ENCODE results near the gene TECTB. TPM values are rescaled to one million over a fixed set of nuclear protein-coding genes. Genes with fewer than 3 reads are reported as not detected.

The TECTB gene
- total RNA-seq, 1 experiment from 2014 or later: 0.27 TPM

DNA sequence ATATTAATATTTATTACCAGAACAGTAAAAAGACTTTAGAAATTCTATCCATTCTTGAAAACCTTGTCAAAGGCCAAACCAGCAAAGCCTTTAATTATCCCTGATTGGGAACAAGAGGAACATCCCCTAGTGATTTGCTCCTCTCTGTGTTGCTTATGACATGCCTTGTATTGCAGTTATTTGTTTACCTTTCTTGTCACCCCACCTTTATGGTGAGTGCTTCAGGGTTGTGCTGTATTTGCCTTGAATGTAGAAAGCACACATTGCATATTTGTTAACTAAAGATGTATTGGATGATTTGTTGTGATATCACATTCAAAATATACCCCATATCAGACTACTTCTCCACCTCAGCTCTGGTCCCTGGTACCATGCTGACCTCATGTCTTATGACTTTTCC is 23.5 kb upstream of the TECTB start:
- no peak overlapping the region for H3K4me3 ChIP-seq (ENCODE audit: low read depth, low read length)
- no peak overlapping the region for H3K4me3 Mint-ChIP-seq (ENCODE audit: unreplicated experiment)
- POLR2A ChIA-PET: no interaction called here
- H3K4me1 Mint-ChIP-seq (ENCODE audit: low read depth, unreplicated experiment): peaks cover 25% of the 10 kb centered on the region
- intact Hi-C loops (cut with micrococcal nuclease; ENCODE audit: unreplicated experiment): loop anchor here (2.0 kb wide), 1 partner anchor 123 kb away; no protein-coding TSS in a partner anchor
- H3K27me3 ChIP-seq (replicated peaks; ENCODE audit: control insufficient read depth, insufficient read depth, low read length): no peaks in the 10 kb centered on the region
- TF ChIP-seq, protein P1, sequence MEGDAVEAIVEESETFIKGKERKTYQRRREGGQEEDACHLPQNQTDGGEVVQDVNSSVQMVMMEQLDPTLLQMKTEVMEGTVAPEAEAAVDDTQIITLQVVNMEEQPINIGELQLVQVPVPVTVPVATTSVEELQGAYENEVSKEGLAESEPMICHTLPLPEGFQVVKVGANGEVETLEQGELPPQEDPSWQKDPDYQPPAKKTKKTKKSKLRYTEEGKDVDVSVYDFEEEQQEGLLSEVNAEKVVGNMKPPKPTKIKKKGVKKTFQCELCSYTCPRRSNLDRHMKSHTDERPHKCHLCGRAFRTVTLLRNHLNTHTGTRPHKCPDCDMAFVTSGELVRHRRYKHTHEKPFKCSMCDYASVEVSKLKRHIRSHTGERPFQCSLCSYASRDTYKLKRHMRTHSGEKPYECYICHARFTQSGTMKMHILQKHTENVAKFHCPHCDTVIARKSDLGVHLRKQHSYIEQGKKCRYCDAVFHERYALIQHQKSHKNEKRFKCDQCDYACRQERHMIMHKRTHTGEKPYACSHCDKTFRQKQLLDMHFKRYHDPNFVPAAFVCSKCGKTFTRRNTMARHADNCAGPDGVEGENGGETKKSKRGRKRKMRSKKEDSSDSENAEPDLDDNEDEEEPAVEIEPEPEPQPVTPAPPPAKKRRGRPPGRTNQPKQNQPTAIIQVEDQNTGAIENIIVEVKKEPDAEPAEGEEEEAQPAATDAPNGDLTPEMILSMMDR (IDR thresholded peaks at IDR 0.05; ENCODE audit: insufficient read depth in 1 of 2, low read depth in 1 of 2, low read length in 1 of 2, severe bottlenecking in 1 of 2, unreplicated experiment in 1 of 2): no peak
- no peaks in the 10 kb centered on the region; the same call in 1 of the 2 replicates for H3K36me3 ChIP-seq (ENCODE audit: control insufficient read depth, insufficient read depth, low read length)
- DNase-seq: no peak
- CTCF ChIA-PET: no interaction called here
- BruUV-seq (replicated peaks): no TSS peak
- H3K27ac Mint-ChIP-seq (ENCODE audit: unreplicated experiment): no peak overlapping the region
- H3K4me1 ChIP-seq: peaks cover 31% of the 10 kb centered on the region
- H3K36me3 Mint-ChIP-seq (ENCODE audit: insufficient read depth, unreplicated experiment): no peaks in the 10 kb centered on the region
- peaks cover 5% of the 10 kb centered on the region; the same call in 1 of the 2 replicates for H3K9me3 ChIP-seq
- H3K27me3 Mint-ChIP-seq (ENCODE audit: insufficient read depth, unreplicated experiment): no peaks in the 10 kb centered on the region
- H3K9me3 Mint-ChIP-seq (ENCODE audit: unreplicated experiment): peaks cover 10% of the 10 kb centered on the region

DNA sequence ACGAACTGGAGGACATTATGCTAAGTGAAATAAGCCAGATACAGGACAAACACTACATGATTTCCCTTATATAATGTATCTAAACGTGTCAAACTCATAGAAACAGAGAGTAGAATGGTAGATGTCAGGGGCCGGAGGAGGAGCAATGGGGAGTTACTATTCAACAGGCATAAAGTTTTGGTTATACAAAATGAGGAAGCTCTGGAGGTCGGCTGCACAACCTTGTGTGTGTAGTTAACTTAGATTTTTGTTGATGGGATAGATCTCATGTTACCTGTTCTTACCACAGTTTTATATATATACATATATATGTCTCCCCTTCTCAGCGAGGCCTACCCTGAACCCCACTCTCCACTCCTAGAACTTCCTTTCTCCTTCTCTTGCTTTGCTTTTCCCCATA is 22.4 kb upstream of the TECTB start:
- peaks cover 5% of the 10 kb centered on the region; the same call in 1 of the 2 replicates for H3K9me3 ChIP-seq
- no peaks in the 10 kb centered on the region for H3K27me3 ChIP-seq (replicated peaks; ENCODE audit: control insufficient read depth, insufficient read depth, low read length)
- BruUV-seq (replicated peaks): no TSS peak
- POLR2A ChIA-PET: interaction anchor here (1.0 kb wide), 2 partner anchors 15 to 47 kb away, joined by 3 to 5 read pairs; no protein-coding TSS in a partner anchor
- Mint-ChIP-seq H3K4me3 (ENCODE audit: unreplicated experiment) (peak overlapping the region; percentile 2), H3K4me1 (ENCODE audit: low read depth, unreplicated experiment) (peaks cover 25% of the 10 kb centered on the region), H3K27ac (ENCODE audit: unreplicated experiment) (peak overlapping the region; percentile 75), H3K9me3 (ENCODE audit: unreplicated experiment) (peaks cover 10% of the 10 kb centered on the region), H3K27me3 (ENCODE audit: insufficient read depth, unreplicated experiment) (no peaks in the 10 kb centered on the region), H3K36me3 (ENCODE audit: insufficient read depth, unreplicated experiment) (no peaks in the 10 kb centered on the region)
- CTCF ChIA-PET: interaction anchor here (0.7 to 2.1 kb wide), 3 partner anchors 15 to 211 kb away, joined by 3 to 7 read pairs (median 6); no protein-coding TSS in a partner anchor
- H3K36me3 ChIP-seq (ENCODE audit: control insufficient read depth, insufficient read depth, low read length): no peaks in the 10 kb centered on the region; the same call in 1 of the 2 replicates
- H3K4me3 ChIP-seq (ENCODE audit: low read depth, low read length): no peak overlapping the region
- peaks cover 31% of the 10 kb centered on the region for H3K4me1 ChIP-seq
- intact Hi-C loops (cut with micrococcal nuclease; ENCODE audit: unreplicated experiment): loop anchor here (1.0 to 2.0 kb wide), 6 partner anchors 14 to 122 kb away; partner anchors contain the start of gene GPAM
- TF ChIP-seq, protein P1 (IDR thresholded peaks at IDR 0.05; ENCODE audit: insufficient read depth in 1 of 2, low read depth in 1 of 2, low read length in 1 of 2, severe bottlenecking in 1 of 2, unreplicated experiment in 1 of 2): no peak
- no peak for DNase-seq

DNA sequence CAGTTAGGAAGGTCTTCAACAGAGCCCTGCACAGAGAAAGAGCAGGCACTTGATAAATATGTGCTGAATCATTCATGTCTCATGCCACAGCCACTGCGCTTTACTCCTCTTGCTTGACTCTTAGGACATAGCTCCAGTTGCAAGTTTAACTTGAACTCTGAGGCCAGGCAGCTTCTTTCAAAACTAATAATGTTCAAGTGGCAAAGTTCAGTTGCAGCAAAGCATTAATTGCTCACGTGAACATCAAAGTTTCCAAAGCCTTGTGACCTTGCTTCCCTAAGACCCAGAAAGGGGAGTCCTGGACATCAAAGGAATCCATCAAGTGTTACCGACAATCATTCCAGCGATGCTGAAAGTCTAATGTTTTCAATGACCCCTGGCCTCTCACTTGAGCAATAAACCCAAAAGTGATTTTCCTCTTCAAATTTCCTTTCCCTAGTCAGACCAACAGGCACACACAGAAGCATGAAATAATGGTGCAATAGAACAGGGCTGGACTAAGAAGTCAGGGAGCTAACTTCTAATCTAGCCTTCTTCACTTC is 21.8 kb upstream of the TECTB start:
- H3K4me3 Mint-ChIP-seq (ENCODE audit: unreplicated experiment): peak overlapping the region; percentile 2
- Histone ChIP-seq H3K4me3 (ENCODE audit: low read depth, low read length) (no peak overlapping the region), H3K4me1 (peaks cover 31% of the 10 kb centered on the region), H3K27me3 (replicated peaks; ENCODE audit: control insufficient read depth, insufficient read depth, low read length) (no peaks in the 10 kb centered on the region), H3K9me3 (peaks cover 5% of the 10 kb centered on the region; the same call in 1 of the 2 replicates), H3K36me3 (ENCODE audit: control insufficient read depth, insufficient read depth, low read length) (no peaks in the 10 kb centered on the region; the same call in 1 of the 2 replicates)
- peaks cover 10% of the 10 kb centered on the region for H3K9me3 Mint-ChIP-seq (ENCODE audit: unreplicated experiment)
- no TSS peak for BruUV-seq (replicated peaks)
- H3K4me1 Mint-ChIP-seq (ENCODE audit: low read depth, unreplicated experiment): peaks cover 25% of the 10 kb centered on the region
- CTCF ChIA-PET: interaction anchor here (0.7 to 2.1 kb wide), 3 partner anchors 14 to 211 kb away, joined by 3 to 7 read pairs (median 6); no protein-coding TSS in a partner anchor
- TF ChIP-seq, protein P1 (IDR thresholded peaks at IDR 0.05; ENCODE audit: insufficient read depth in 1 of 2, low read depth in 1 of 2, low read length in 1 of 2, severe bottlenecking in 1 of 2, unreplicated experiment in 1 of 2): no peak
- H3K27me3 Mint-ChIP-seq (ENCODE audit: insufficient read depth, unreplicated experiment): no peaks in the 10 kb centered on the region
- DNase-seq: peak; percentile 75 to 81
- H3K27ac Mint-ChIP-seq (ENCODE audit: unreplicated experiment): peak overlapping the region; percentile 75
- POLR2A ChIA-PET: interaction anchor here (1.0 kb wide), 2 partner anchors 14 to 46 kb away, joined by 3 to 5 read pairs; no protein-coding TSS in a partner anchor
- H3K36me3 Mint-ChIP-seq (ENCODE audit: insufficient read depth, unreplicated experiment): no peaks in the 10 kb centered on the region
- intact Hi-C loops (cut with micrococcal nuclease; ENCODE audit: unreplicated experiment): loop anchor here (1.0 to 2.0 kb wide), 6 partner anchors 14 to 121 kb away; partner anchors contain the start of gene GPAM
